ENCODE measurements around the gene RBP2.
"Not testable (repeated sequence)": the region's sequence is repeated elsewhere in the genome, so short reads cannot be mapped to it uniquely, and the experiment has no call there.

RBP2 gene

GRCh38 chr3:139440639-139441556 lies 35.4 kb downstream of the RBP2 start:
- no peak for DNase-seq

- no peak for DNase-seq
These were observed 37.0 kb downstream of the RBP2 start for GRCh38 chr3:139439278-139439677.

- DNase-seq = peak; percentile 2
These were observed 41.5 kb downstream of the RBP2 start for GRCh38 chr3:139434764-139435307.

DNA sequence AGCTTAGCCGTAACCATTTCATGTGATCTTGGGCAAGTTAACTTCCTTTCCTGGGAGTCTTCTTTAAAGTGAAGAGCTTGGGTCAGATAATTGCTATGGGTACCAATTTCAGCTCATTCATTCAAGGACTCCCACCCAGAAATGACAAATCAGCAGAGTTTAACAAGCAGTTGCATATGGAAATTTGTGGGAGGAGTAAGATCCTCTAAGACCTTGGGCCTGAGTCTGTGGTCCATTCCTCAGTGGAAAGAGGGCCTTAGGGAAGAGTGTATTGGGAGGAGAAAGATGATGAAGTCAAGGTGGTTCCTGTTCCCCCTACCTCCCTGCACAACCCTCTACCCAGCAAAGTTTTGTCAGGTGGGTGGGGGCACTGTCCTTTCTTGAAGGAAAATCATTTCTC lies 42.1 kb downstream of the RBP2 start:
- DNase-seq = no peak

- DNase-seq = no peak
These were observed 43.2 kb downstream of the RBP2 start for GRCh38 chr3:139433089-139433488.

DNA sequence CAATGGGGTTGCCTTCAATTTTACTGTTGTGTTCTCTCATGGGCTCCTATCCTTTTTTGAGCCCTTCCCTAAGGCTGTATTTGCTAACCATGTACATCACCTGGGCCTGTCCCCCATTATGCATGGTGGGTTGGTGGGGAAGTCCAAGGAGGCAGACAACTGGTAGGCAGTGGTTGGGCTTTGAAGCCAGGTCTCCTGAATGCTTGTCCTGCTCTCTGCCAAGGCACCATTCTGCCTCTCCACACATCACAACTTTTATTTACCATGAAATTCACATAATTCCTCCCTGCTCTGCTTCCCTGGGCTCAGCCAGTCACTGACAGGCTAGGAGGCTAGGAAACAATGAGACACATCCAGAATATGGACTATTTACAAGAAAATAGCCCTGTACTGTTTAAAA lies 45.8 kb downstream of the RBP2 start:
- no peak for DNase-seq

DNA sequence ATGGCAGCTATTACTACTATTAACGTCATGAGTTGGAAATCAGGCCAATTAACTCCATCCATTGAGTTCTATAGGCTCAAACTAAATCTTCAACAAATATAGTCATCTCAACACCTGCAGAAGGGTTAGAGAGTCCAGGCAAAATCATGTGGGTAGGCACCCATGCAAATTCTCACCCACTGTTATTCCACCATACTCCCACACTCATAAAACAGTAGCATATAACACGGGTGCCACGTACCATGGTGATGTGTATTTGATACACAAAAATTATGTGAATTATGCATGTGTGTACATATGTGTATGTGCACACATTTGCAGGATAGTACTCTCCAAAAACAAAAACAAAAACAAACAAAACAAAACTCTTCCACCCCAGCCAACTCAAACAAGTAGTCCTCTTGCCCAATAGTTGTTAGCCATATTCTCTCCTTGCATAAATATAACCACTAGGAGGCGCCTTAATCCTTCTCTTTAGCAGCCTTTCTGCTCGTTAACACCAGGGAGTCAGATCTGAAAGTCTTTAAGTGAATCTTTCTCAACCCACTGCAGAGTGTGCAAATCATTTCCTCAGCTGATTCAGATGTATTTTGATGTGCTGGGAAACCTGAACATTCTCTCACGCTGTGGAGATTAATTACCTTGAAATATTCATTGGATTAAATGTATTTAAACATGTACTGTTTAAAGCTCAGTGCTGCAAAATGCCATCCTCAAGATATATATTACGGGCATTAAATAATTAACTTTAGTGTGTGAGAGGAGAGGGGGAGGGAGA lies 48.8 kb downstream of the RBP2 start:
- peak; percentile 76 for DNase-seq

DNA sequence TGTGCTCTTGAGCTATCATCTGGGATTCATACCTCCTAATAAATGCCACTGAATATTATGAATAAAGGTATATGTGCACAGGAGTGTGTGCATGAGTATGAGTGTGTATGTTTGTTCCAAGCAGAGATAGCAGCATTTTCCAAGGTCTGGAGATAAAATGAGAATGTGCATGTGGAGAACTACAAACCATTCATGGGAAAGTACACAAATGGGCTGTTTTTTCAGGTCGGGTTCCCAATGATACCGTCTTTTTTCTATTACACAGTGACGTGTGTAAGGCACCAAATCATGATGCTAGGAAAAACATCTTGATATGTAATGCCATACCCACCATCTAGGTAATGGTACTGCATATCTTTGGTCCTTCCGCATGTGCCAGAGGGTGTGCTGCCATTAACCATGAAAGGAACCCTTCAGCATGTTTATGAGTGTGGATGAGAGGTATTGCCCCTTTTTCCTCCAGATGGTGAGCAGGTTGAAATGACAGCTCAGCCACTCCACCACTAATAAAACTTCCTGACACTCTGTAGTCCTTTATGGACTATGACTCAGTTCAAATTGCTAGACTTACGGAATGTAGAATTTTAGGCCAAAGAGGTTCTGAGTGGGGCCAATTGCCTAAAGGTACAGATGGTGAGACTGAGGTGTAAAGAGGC lies 50.4 kb downstream of the RBP2 start:
- peak; percentile 0 for DNase-seq

DNA sequence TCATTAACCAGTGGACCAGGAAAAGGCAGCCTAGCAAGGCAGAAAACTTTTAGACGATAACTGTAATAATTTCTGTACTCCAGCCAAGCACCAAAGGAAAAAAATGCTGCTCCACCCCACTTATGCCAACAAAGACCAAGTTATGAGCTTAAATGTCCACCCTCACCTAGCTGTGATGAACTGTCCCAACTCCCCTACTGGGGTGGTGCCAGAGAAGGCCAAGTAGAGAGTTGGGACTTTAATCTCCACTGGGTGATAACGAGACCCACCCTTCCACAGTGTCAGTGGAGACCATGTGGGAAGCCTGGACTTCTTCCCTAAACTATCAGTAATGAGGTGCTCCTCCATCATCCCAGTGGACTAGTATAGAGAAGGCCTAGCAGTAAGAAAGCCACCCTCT lies 53.1 kb downstream of the RBP2 start:
- no peak for DNase-seq

DNA sequence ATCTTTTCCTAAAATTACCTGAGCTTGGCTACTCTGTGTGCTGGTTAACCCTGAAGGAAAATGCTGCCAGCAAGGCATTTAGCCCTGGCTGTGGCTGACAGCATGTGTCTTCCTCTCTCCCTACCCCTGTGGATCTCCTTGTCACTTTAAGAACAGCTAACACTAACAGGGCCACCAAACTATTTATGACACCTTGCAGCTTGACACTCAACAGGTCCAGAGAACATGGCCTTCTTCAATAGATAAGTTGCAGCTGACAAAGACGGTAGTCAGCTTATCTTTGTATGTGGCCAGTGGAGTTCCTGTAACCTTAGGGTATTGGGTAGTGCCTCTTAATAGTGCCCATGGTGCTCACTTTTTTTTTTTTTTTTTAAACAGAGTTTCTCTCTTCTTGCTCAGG lies 54.9 kb downstream of the RBP2 start:
- no peak for DNase-seq

DNA sequence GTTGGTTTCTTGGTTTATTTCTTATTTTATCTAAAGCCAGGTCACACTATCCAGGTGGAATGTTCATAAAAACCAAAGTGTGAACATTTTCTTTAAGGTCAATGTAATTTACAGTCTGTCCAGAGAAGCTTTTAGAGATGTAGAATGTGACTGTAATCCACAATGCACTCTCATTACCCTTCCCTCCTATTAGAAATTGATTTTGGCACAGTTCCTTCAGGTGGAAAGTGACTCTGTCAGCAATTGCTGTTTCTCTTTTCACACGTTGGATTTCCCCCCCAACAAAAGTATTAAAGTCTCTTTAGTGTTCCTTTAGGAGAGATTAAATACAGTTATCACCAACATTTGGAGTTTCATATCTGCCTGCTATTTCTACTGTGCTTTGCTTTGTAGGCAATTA lies 55.3 kb downstream of the RBP2 start:
- DNase-seq = no peak

DNA sequence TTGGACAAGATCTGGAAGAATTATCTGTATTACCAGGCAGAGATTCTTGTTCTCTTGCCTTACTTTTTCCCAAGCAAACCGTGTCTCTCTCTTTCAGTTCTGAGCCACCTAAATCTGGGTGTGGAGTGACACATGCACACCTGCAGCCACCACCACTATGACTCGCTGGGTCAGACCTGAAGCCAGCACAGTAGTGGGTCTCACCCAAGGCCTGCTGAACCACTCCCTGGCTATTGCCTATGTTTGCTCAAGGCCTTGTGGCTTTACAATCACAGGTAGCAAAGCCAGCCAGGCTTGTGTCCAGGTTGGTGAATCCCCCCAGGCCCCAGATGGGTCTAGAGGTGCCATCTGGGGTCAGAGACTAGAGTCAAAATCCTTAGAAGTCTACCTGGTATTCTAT lies 58.2 kb downstream of the RBP2 start:
- DNase-seq = no peak

GRCh38 chr3:139416275-139416674 lies 60.0 kb downstream of the RBP2 start:
- no peak for DNase-seq

GRCh38 chr3:139414608-139415224 lies 61.6 kb downstream of the RBP2 start:
- DNase-seq = no peak

GRCh38 chr3:139412891-139413290 lies 63.4 kb downstream of the RBP2 start:
- DNase-seq = not testable (repeated sequence)
